NCI-H526 (cell line): ENCODE results near the gene FYN.
"Not testable (repeated sequence)": the region's sequence is repeated elsewhere in the genome, so short reads cannot be mapped to it uniquely, and the experiment has no call there.

Experiments
- DNase-seq, 2 experiments: peaks; one replicate each; lab custom pipeline; 2025; lab: John Stamatoyannopoulos, UW

FYN gene

DNA sequence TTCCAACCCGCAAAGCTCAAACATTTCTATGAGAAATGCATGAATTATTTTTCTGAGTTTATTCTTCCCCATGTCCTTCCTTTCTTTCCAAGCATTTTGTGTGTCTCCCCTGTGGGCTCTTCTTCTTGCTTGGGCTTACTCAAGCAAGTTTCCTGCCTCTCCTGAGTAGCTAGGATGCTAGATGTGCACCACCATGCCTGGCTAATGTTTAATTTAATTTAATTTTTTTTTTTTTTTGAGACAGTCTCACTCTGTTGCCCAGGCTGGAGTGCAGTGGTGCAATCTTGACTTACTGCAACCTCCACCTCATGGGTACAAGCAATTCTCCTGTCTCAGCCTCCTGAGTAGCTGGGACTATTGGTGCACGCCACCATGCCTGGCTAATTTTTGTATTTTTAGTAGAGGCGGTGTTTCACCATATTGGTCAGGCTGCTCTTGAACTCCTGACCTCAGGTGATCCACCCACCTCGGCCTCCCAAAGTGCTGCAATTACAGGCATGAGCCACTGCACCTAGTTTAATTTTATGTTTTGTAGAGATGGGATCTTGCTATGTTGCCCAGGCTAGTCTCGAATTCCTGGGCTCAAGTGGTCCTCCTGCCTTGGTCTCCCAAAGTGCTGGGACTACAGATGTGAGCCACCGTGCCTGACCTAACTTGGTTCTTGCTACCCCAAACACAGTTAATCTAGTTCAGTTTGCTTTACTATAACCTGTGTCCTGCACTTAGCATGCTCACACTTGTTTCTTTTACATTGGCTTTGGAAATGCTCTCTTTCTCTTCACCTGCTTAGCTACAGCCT lies 192.2 kb downstream of the FYN start:
- DNase-seq, result not testable (repeated sequence)

DNA sequence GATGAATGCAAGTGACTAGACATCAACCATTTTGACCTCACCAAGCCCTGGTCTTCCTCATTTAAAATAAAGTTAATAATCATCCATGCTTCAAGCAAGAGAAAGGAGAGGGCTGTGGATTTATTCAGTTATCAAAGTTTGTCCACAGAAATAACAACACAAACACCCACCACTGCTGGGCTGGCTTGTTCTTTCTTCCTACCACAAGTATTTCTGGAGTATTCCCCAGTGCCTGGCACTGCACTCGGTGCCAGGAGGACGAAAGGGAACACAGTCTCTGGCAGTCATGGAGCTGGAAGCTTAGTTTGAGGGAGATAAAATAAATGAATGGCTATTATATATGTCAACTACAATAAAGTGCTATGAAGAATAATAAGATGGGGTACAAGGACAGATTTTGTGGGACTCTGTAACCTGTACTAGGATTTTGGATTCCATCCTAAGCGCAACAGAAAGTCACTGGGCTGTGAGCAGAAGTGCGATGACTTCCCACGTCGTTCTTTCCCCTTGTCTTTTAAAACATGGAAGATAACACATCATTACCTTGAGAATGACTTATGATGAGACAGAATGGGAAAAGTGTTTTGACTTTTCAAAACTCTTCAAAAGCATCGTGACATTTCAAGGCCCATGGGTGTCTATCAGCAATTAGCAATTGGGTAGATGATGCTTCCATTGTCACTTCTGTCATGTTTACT lies 193.1 kb downstream of the FYN start:
- DNase-seq, result no peak

DNA sequence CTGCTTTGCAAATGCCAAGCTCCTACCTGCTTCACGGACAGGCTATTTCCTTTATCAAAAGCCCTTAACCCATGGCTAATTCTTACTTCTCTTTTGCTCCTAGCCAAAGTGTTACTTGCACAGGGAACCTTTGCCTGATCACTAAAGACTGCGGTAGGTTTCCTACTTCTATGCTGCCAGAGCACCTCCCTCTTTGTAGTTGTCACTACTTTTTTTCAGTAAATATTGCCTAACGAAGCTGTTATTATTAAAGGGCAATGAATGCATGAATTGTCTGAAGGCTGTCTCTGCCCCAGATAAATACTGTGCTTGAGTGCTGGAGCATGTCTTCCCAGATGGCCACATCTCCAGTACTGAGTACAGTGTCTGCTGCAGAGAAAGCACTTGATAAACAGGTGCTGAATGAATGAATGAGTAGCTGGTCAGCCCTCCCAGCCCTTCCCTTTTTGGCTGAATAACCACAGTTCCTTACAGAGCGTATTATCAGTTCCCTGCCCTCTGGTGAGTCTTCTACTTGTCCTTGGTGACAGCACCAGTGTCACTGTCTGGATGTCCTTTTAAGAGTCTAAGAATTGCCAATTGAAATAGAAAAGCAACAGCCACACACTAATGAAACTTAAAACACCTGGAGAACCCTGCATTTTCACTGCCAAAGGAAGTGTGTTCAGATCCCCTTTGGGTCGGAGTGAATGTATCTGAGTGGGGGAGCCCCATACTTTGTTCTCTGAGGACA lies 194.0 kb downstream of the FYN start:
- no peak for DNase-seq

DNA sequence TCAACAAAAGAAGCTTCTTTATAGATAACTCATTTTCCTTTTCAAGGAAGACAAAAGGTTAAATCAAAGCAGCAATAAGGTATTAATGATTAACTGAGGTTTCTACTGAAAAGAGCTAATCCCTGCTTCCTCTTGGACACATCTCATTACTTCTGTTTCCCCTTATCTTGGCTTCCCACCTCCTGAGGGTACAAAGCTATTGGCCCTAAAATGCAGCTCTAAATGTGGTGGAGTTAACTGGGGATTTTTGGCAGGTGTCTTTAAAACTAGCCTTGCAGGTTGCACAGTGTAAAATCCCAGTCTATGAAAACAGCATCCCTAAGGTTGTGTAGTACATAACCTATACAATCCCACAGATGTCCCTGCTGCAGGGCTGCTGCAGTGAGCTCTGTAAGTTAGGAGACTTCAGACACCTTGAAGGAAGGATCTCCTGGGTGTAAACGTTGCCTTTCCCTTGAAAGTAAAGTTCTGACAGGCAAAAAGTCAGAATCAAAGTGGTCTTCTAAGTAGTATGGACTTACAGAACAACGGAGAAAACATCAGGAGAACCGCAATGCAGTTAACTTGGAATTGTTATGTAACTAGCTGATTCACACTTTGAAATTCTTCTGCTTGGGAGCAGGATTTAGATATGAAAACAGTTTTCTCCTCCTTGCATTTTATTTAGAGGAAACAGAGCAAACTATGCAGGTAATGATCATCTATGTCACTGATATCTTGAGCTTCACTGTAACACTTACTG lies 195.8 kb downstream of the FYN start:
- DNase-seq, result no peak

DNA sequence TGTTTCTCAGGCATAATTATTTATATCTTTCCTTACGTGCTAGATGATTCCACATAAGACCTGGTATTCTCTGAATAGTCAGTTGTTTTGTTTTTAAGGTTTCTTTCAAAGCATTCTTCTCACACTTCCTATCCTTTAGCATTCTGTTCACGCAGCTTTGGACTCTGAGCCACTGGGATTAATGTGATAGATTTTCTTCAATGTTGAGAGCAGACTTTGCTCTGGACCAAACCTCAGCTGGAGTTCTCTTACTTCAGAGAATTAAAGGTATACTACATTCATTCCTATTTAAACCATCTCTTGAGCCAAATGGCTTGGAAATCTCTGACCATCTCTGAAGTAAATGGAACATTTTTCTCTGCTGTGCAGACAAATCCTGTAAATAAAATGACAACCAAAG lies 196.9 kb downstream of the FYN start:
- no peak for DNase-seq

DNA sequence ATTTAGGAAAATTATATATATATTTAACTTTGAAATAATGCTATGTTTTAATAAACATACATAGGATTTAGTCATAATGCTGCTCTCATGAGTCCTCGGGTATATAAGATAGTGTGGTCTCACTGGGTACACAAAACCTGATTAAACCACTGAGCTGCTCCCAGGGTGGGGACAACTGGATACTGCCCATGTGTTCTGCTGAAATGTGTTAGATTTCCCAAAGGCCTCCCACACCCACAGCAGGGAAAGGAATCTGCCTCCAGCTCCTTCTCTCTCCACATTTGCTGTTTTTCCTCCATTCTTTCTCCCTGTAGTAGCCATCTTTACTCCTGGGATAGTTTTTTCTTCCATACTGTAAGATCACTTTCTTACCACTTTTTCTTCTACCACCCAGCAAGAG lies 198.4 kb downstream of the FYN start:
- no peak for DNase-seq

DNA sequence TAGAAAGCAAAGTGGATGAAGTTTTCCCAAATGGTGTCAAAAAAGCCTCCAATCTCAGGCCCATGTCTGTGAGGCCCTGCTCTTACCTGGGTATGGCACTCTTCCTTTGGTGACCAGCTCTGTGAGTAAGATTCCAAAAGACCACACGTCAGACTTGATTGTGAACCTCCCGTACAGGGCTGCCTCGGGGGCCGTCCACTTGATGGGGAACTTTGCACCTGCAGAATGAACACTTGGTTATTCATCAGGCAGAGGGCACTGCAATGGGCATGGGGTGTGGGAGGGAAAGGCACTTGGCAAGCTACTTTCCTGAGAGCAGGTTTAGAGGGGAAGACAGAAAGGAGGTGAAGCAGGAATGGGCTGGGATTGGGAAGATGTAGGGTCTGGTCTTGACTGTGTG lies 198.8 kb downstream of the FYN start:
- no peak for DNase-seq

DNA sequence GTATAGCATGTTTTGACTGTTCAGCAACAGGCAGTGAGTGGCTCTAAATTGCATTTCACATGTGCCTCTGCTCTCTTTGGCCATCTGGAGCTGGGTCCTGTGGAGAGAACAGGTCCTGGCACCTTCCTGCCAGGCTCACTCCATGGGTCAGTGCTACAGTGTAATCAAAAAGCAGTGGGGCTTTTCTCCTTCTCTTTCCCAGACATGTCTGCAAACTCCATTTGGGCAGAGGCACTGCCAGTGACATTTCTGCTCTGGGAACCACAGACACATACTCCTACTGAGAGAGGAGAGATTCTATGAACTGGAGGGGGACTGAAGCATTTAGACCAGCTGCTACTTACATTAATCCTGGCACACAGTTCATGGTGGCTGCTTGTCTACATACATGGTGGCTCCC lies 199.3 kb downstream of the FYN start:
- no peak for DNase-seq

DNA sequence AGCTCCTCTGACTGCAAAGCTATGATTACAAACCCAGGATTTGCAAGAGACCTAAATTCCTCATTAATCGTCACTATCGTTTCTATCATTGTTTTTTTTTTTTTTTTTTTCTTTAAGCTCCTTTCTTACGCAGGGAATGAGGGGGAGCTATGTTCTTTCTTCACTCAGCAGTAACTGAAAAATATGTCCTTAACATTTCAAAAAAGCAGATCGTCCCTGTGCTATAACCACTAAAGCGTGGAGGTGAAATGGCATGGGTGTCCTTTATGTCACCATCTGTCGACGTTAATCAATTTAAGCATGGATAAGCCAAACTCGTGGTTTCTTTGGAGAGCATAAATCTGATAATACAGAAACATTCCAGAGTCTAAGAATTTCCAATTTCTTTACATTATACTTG lies 199.7 kb downstream of the FYN start:
- DNase-seq, result no peak

DNA sequence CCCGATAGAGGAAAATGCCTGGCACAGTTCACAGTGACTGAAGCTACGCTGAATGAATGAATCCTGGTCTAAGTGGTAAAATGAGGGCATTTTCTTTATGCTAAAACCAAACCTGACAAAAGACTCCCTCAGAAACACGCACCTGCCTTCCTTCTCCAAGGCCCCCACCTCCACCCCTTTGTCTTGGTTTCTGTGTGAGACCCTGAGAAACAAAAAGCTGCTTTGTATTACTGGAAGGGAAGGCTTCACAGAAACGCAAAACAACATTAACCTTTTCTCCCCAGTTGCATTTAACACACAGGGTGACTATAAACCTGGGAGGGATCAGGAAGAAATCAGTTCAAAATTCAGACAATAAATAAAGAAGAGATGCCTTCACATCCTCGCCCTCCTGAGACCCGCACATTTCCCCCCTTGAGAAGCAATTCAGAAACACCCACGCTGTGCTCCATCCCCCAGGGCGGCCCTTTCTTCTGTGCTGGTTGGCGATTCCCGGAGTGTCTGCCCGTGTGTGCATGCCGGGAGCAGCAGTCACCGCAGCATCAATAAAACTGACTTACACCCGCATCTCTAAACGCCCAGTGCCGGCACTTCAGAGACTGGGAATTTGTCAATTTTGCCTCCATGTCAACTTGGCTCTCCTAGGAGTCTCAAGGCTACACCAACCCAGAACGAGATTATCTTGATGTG lies 200.3 kb downstream of the FYN start:
- DNase-seq, result no peak

DNA sequence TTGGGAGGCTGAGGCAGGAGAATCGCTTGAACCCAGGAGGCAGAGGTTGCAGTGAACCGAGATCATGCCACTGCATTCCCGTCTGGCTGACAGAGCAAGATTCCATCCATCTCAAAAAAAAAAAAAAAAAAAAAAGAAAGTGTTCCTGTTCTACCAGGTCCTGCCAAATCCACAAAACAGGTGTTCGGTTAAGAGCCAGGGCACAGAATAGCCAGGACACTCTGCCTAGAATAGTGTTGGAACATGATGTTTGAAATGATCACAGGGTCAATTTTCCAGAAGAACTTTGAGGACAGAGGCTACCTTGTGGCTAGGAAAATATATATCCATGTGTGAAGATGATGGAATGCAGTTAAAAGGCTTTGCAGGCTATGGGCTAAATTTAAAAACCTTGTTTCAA lies 203.9 kb downstream of the FYN start:
- no peak for DNase-seq

DNA sequence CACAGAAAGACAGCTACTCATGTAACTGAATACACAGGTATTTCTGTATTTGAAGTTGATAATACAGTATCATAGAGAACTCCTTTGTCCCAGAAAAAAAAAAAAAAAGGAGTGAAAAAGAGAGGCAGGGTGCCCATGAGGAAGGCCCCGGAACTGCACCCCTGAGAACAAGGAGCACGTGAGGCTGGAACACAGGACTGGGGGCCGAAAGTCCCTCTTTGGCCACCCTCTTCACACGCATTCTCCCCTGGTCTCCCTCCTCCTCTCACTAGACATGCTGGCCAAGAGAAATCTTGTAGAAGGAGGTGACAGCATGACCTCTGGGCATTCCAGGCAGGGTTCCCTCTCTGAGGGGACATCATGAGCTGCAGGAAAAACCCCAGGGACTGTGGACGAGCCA lies 204.8 kb downstream of the FYN start:
- peak in 1 of 2 experiments; percentile 35 for DNase-seq

DNA sequence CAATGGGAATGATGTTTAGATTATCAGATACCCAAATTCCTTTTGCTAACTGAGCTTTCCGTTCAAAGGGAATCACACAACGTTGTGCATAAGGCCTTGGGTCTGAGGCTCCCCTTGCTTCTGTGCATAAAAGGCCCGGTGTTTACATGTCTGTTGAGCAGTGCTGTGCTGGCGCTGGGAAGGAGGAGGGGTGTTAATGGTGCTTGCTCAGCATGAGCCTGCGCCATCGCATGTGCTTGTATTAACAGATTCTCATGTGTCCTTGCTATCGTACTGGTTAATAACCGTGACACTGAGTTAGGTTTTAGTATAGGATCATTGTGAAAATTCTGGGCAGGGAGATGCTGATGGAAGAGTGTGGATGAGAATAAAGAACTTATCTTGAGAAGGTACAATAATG lies 205.3 kb downstream of the FYN start:
- peak; percentile 68 to 72 for DNase-seq

DNA sequence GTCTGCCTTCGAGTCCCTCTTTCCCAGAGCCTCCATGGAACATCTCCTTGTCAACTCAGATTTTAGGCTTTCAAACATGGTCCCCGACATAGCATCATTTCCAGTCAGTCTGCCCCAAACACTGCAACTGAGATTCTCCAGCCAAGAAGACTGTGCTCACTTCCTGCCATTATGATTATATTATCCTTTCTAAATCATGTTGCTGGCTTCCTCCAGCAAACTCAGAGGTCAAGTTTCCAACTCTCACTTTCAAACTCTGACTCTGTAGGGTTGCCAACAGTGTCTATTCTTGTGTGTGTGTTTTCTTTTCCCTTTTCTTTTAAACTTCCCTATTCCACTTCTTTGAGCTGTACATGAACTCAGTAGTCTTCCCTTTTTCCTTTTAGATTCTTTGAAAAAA lies 206.4 kb downstream of the FYN start:
- no peak for DNase-seq

DNA sequence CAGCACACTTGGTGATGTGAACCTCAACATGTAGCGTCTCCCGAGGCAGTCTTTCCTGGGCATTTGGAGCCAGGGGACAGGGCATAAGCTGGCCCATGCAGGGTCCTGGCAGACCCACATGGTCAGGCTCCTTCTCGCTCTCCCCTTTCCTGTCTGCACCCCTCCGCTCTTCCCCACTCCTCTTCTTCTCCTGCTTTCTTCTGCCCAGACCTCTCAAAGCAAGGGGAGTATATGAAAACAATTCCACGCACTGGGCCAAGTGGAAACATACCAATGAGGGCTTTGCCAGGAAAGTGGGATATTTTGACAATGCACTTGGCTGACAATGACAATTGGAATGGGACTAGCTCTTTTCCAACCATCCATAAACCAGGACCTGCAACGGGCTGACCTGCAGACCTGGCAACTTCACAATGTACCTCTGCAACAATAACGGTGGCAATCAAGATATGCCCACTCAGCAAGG lies 208.7 kb downstream of the FYN start:
- DNase-seq, result no peak

DNA sequence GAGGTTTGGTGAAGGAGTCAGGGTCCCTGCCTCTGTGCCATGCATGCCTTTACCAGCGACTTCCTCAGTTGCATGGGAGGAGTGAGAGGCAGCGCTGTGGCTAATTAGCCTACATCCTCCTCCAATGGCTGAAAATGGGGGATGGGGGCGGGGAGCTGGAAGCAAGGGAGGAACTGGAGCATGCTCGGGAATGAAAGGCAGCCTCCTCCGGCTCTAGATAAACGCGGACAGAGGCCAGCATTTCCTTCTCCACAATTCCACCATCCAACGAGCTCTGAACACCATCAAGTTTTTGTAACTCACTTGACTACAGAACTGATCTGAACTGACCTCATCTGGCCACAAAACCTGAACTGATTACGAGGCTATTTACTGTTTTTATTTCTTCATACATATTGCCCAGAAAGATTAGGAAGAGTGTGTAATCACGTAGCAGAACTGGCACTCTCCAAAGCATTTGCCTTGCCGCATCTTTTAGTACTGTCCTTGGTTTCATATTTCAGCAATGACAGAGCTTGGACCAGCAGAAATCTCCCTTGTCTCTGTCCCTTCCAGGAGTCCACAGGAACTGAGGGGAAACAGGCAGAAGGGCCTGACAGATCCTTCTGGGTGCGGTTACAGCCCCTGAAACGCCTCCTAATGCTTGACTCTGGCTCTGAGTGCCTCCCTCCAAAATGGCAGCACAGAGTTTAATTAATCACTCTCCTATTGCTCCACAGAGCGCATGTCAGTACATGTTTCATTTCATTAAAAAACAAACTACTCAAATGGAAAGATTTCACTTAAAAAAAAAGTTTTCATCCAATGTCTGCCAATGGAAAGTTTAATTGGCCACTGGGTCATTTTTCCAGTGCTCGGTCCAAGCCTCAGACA lies 209.3 kb downstream of the FYN start:
- no peak for DNase-seq

DNA sequence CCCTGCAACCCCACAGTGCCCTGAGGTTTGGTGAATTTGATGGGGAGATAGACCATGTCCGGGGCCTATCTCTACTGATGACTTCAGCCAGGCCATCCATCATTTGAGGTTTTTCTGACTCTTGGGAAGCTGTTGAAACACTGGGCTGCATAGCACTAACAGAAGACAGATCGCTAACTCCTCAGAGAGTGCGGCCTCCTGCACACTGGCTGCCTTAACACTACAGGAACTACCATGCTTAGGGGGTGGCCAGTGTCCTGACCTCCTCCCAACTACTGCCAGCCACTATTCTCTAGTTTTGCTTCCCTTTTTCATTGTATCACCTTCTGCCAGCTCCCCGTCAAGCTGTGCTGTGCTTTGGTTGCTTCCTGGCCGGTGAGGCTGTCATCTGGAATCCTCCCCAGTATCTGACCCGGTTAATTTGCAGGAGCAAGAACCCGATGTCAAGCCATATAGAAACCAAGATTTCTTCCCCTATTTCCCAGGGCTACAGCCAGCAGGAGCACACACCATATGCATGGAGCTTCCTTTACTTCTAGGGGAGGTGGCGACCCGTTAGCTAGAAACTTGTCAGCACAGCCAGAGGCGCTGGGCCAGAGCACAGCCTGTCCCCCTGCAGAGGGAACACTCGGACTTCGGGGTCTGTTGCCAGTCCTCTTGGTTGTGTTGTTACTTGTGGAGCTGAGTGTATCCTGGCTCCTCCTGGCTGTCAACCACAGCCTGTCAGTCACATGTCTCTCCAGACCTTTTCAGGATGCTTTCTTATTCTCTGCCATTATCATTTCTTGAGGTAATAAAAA lies 210.3 kb downstream of the FYN start:
- no peak for DNase-seq

DNA sequence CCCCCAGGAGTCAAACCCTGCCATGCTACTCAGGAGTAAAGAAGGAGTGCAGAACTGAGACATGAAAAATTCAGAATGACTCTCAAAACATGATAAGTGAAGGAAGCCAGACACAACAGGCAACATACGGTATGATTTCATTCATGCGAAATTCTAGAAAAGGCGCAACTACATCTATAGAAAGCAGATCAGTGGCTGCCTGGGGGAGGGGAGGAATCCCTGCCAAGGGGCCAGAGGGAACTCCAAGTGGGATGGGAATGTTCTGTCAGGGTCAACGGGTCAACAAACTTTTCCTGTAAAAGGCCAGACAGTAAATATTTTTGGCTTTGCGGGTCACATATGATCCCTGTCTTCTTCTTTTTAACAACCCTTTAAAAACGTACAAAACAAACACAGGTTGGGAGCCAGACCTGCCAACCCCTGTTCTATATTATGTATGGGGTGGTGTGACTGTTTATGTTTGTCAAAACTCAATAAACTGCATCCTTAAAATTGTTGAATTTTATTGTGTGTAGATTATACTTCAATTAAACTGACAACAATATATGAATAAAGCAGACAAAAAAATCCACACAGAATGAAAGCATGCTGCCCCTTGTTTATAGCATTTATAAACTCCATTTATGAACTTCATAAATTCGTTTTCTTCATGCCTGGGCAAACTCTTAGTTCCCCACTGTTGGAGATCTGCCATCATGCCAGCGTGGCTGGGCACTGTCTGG lies 211.0 kb downstream of the FYN start:
- no peak for DNase-seq

DNA sequence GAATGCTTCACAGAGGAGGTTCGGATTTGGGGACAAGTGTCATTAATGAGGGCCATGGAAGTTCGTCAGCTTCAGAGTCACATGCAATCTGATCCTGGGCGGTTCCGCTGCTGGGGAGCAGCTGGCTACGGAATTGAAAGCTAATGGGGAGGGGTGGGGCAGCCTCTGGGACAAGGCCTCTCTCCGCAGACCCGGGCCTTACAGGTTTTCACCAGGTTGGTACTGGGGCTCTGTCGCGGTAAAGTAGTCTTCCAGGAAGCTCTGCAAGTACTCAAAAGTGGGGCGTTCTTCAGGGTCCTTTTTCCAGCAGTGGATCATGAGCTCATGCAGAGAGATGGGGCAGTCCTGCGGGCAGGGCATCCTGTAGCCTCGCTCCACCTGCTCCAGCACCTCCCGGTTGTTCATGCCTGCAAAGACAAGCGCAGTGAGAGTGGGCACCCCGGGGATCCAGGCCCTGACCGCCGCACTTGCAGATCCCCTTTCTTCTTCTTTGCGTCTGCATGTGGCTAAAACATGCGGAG lies 211.7 kb downstream of the FYN start:
- peak in 1 of 2 experiments; percentile 47 for DNase-seq
